HG03039 (cell line): ENCODE measurements around the gene ZP4.
"Not testable (repeated sequence)": the region's sequence is repeated elsewhere in the genome, so short reads cannot be mapped to it uniquely, and the experiment has no call there.

Experiments
- ATAC-seq: cut with Tn5 transposase; IDR thresholded peaks from one replicate; pipeline ENCODE4 v1.9.1; 2021; ENCODE audit warnings: mild to moderate bottlenecking, moderate library complexity; ENCODE audit not compliant: unreplicated experiment

ZP4 gene

GRCh38 chr1:237878406-237878805 is 12.3 kb downstream of the ZP4 start:
- ATAC-seq = no peak

DNA sequence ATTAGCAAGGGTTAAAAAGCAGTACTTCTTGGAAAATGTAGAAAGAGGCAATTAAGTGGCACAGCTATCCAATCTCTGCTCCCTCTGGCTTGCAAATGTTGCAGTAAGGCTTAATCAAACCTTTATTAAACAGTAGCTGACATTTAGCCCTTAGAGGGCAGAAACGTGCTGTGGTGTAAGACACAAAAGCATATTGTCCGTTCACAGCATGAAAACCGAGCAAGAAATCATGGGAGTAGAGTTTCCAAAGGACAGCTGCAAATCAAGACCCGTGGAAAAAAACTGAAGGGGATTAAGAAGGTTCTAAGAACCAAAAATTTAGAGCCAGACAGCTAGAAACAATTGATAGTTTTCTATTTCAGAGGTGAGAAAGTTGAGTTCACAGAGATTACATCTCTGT is 13.1 kb downstream of the ZP4 start:
- ATAC-seq = no peak

DNA sequence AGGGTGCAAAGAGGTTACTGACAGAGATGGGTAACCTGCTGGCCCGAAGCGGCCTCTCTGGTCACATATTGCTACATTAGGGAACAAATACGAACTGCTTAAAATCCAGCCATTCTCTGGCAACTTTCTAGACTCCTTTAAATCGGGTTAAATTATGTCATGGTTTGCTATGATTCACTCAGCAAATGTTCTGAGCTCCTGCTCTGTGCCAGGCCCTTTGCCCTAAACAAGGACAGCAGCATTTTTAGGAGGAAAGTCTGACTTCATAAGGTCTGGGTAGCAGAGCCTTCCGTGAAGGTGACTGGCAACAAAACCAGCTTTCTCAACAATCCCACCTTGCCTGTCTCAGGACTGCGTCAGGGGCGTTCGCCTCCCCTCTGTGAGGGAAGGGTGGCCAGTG is 15.4 kb downstream of the ZP4 start:
- ATAC-seq = no peak

DNA sequence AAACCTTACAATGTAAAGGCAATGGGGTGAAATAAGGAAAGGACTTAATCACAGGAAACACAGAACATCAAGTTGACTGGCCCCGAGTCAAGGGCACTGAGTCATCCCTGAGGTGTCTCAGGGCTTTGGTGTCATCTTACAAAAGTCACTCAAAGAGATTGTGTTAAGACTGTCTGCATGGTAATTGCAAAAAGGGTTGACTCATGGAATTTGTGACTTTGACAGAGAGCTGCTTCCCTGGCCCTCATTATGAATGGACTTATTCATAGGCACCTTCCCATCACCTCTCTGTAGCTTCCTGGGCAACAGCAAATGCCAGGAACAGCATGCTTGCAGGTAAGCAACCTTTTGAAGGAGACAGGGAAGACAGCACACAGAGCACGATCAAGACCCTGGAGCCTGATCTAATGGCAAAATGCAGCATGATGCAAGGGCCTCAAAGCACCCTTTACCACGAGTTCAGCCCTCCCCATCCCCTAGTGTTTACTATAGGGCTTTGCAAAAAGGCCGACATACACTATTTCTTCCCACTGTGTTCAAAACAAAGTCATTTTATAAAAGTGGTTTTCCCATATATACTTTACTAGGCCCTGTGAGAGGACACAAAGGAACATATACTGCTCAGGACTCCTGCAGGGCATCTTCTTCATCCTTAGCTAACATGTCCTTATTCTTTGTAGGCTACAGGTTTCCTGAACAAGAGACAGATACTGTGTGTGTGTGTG is 17.1 kb downstream of the ZP4 start:
- ATAC-seq = no peak

DNA sequence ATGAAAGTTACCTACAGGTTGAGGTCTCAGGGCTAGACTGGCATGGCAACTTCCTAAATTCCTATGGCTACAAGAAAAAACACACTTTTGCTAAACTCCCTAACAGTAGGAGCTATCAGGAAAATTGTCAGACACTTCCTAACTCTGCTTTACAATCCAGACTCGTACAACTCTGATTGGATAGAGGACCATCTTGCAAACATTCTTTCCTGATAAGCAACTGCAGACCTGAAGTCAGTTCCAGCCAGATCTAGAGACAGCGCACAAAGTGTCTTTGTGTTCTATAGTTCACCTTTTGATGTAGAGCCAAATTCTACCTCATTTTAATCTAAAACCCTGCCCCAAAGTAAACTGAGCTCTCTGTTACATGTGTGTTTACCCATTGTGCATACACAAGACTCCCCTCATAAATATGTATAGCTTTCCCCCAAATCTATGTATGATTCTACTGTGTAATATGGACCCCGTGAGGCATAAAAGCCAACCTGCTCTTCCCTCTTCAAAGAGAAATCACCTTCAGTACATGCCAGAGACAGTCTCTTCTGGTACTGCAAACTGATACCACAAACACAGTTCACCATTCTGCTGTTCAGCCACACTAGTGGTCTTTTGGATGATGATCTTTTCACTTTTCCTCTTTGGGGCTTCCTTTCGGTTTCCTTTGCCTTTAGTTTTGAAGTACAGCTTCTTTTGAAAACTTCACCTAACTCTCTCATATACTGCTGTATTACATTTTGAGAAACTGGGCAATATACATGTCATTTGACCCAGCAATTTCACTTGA is 21.7 kb downstream of the ZP4 start:
- ATAC-seq = no peak

DNA sequence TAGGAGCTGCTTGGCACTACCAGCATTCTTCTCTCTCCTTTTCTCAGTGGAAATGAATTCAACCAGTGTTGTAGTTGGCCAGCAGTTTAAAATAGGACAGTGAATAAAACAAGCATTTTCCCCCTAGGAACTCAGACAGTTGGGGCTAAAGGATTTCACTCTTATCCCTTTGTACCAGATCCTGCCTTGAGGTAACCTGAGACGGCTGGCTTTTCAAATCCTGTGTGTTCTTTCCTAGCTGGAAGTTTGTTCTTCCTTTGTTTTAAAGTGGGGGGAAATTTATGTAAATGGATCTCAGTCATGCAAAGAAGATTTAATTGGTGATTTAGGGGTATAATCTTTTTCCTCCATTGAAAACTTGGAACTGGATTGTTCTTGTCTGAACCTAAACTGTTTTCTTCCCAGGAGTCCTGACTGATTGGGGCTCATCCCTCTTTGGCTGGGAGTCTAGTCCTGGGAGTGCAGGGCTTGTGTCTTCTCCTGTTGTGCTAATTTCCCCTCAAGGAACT is 23.3 kb downstream of the ZP4 start:
- ATAC-seq = no peak

- ATAC-seq = peak; percentile 74
These were observed 26.1 kb downstream of the ZP4 start for GRCh38 chr1:237864338-237865244.

DNA sequence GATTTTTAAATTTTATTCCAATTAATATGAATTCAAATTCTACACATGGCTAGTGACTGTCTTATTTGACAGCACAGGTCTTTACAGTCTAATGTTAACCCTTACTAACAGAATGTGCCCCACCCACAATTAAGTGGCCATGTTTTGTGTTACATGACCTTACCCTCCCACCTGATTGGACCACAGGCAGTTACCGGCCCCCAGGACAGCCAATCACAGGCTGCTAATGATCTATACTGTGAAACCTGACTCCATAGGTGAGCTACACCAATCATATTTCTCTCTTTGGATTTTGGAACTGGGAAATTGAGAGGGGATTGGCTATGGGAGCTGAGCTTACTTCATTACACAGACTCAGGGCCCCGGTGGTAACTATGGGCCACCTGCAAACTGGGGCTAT is 27.5 kb downstream of the ZP4 start:
- no peak for ATAC-seq

DNA sequence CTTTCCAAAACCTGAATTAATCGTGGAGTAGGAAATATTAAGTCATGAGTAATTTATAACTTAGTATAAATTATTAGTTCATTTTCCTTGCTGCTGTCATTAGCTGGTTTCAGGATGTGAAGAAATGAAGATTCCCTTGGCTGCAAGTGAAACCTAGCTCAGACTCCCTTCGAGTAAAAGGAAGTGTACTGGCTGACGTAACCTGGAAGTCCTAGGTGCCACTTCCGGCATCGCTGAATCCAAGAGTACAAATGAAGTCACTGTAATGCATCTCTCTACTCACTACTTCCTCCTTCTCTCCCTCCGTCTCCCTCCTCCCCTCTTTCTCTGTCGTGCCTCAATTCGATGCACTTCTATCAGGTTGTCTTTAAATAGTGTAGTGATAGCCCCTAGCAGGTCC is 28.8 kb downstream of the ZP4 start:
- no peak for ATAC-seq

- no peak for ATAC-seq
These were observed 31.7 kb downstream of the ZP4 start for GRCh38 chr1:237858992-237859391.

DNA sequence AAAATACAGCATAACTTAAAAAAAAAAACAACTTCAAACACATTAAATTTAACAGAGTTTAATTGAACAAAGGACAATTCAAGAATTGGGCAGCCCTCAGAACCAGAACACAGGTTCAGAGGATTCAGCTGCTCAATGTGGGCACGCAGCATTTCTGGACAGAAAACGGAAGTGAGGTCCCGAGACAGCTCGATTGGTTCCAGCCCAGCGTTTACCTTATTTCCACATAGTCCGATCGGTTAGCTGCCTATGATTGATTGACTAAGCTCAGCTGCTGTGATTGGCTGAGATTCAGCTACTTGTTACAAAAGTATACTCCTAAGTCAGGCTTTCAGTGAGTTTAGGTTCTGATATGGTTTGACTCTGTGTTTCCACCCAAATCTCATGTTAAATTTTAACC is 33.3 kb downstream of the ZP4 start:
- ATAC-seq = no peak

DNA sequence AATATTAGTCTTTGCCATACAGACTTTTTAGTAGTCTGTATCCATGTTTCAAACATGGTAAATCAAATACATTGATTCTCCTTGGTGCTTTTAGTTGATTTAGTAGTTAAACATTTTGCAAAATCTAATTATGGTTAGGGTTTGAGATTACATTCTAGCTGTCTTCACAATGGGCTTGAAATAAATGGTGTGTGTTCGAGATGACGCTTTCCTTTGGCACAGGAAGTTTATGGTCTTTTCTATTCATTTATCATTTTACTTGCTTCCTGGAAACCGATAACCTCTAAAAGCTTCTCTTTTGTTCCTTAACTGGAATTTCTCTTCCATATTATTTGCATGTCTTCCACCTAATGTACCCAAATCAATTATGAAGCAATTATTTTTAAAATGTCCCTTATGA is 38.4 kb downstream of the ZP4 start:
- ATAC-seq = no peak

DNA sequence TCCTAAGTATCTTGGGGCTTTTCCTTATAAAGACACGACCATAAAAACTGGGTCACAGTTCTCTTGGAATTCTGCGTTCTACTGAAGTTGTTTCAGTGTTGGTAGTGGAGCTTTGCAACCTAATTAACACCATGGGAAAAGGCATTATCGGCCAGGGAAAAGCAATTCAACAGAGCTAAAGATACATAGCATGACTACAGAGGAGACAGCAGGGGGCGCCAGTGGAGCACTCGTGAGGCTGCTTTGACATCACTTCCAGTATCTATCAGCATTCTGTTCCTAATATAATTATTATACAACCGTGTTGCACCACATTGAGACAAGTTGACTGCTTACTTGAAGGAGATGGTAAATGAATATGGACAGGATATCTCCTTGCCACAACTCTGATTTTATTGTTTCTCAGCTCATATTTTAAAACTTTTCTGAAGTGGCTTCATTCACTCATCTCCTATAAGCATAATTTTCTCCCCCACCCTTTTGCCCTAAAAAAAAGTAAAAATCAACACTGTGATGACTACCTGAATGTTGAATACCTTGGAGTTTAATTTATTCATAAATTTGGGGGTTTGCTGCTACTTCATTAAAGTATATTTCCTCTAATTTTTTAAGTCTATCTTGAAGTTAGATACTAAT is 39.4 kb downstream of the ZP4 start:
- peak; percentile 54 for ATAC-seq

- ATAC-seq = not testable (repeated sequence)
These were observed 47.2 kb downstream of the ZP4 start for GRCh38 chr1:237843516-237843915.

- no peak for ATAC-seq
These were observed 49.2 kb downstream of the ZP4 start for GRCh38 chr1:237841485-237841884.

GRCh38 chr1:237838904-237839534 is 51.7 kb downstream of the ZP4 start:
- ATAC-seq = no peak

DNA sequence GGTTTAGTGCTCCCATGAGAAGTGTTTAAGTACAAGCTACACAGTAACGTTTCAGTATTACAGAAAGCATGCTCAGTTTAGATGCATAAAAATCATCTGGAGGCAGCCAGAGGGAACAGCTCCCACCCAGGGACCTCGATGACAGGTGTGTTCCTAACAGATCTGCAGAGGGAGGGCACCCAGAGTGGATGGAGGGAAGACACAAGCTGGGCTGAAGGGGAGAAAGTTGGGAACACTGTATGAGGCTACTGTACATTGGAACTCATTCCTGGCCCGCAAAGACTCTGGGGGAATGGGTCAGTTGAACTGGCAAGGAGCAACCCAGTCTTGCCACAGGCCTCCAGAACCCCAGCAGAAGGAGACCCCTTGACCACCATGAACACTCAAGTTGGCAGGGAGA is 52.4 kb downstream of the ZP4 start:
- no peak for ATAC-seq

DNA sequence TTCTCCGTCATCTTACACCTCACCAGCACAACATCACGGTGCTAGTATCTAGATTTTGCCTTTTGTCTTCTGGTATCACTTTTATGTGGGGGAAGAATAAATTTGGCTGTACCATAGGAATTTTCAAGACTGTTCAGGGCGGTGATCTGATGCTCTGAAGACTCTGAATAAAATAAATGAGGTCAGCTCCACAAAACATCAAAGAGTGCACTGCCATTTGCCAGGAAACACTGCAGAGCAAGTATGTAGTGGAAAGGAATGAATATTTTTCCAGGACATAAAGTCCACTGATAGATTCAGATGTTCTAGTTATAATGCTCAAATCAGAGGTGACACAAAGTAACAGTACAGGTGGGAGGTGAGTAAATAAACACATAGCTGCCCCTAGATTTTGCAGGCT is 56.3 kb downstream of the ZP4 start:
- ATAC-seq = no peak

GRCh38 chr1:237834048-237834447 is 56.7 kb downstream of the ZP4 start:
- ATAC-seq = no peak

DNA sequence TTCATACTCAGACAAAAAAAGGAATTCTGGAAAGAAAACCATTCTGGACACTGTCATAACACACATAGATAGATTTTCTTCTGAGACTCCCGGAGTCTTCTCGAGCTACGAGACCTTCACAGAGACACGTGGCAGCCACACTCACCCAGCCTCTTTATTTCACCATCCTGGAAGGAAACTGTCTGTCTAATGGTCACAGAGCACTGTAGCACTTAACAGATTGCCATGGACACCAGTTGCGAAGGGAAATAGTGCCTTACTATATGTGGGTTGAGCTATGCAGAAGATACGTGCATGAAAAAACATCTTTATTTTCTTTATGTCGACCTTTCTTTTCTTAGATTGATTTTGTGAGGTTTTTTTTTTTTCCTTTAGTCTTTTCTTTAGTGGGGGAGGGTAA is 57.9 kb downstream of the ZP4 start:
- no peak for ATAC-seq
